GM13977 (cell line): ENCODE results near the gene SNTG2.

Experiments used
- DNase-seq: peaks from one replicate; pipeline ENCODE4 v3.0.0; 2012; ENCODE audit warnings: low spot score
- CTCF ChIP-seq: IDR thresholded peaks from 2 replicates; pipeline ENCODE4 v1.5.1; 2012; ENCODE audit warnings: mild to moderate bottlenecking, control low read depth; ENCODE audit not compliant: insufficient read depth; ENCODE audit errors: extremely low read depth, missing control alignments
- in situ Hi-C: fragments of 300-500 bp; cut with MboI; formaldehyde crosslinking; loops from one replicate; pipeline ENCODE4 v1.12.0; 2022; ENCODE audit warnings: low sequenced_read_pairs, low pct_unique_long_range_greater_than_20kb, mixed read lengths, inconsistent platforms; ENCODE audit not compliant: unreplicated experiment

Gene SNTG2

GRCh38 chr2:1328684-1329083, 378.0 kb downstream of the SNTG2 start:
- DNase-seq, result no peak
- no peak for TF ChIP-seq CTCF
- in situ Hi-C loops, result no loop called here

DNA sequence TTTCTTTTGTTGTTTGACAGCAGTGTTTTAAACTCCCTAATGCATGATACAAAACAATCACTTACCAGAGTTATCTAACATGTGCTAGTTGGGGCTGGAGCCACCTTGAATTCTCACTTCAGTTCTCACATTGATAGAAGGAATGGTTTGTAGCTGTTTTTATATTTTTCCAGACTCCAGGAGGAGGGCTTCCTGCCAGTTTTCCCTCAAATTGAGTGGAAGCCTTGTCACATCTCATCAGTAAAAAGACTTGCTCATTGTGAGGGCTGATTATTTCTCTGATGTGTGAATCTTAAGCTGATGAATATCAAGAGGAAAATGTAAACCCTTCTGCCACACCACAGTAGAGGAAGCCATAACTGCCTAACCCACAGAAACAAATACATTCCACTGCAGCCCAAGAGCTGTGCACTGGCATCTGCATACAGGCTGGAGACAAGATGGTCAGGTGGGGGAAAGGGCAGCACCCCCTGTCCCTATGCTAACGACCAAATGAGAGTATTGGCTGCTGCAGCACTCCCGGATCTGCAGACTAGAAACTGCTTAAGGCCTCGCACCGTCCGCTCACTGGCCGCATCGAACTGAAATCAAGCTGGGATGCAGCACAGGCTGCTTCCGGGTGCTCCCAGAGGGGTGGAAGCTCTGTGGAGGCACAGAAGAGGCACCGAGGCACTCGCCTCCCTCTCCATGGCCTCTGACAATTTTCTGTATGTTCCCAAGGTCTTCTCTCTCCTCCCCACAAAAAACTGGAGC, 388.9 kb downstream of the SNTG2 start:
- TF ChIP-seq CTCF, result no peak
- in situ Hi-C loops, result no loop called here
- DNase-seq, result no peak

- in situ Hi-C loops, result no loop called here
- no peak for TF ChIP-seq CTCF
- DNase-seq, result no peak
Observed at GRCh38 chr2:1340141-1340512, 389.5 kb downstream of the SNTG2 start.

DNA sequence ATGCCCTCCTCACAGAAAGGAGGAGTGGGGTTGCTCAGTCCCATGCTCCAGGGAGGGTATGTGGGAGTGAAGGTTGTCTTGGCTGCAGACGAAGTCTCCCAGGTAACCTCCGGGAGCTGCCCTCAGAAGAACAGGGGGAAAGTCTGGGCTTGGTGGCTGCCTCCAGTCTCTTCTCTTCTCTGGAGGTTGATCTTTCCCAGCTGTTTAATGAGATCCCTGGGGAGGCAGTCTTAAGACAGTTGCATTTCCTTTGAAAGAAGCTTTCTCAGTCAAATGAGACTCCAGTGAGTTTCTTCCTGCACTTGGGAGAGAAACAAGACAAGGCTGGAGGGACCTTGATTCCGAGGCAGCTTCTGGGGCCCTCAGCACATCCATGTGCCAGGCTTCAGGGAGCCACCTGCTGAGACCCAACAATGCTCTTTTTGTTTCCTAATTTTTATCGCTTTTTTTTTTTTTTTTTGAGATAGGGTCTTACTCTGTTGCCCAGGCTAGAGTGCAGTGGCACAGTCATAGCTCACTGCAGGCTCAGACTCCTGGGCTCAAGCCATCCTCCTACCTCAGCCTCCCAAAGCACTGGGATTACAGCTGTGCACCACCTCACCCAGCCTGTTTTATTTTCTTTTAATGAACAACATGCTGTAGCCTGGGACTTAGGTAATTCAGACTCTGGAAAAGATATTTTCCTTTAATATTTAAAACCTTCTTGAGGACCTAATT, 390.9 kb downstream of the SNTG2 start:
- in situ Hi-C loops, result no loop called here
- TF ChIP-seq CTCF, result no peak
- DNase-seq, result no peak

- in situ Hi-C loops, result no loop called here
- no peak for TF ChIP-seq CTCF
- DNase-seq, result no peak
Observed at GRCh38 chr2:1348789-1349188, 398.1 kb downstream of the SNTG2 start.

- in situ Hi-C loops, result no loop called here
- no peak for DNase-seq
- no peak for TF ChIP-seq CTCF
Observed at GRCh38 chr2:1350111-1350510, 399.5 kb downstream of the SNTG2 start.

DNA sequence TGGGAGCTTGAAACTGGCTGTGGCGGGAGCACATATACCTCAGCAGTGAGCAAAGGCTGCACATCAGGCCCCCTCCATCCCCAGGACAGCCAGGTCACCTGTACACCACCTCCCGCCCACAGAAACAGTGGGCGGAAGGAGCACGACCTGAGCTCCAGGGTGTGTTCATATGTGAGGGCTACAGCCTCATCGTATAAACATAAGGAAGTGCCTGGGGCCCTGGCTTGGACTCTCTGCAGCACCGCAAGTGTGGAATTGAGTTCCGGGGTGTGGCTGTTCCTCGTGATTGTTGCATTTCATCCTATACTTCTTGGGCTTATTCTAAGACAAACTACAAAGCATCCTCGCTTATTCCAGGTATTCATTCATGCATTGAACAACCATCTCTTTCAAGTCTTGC, 402.5 kb downstream of the SNTG2 start:
- TF ChIP-seq CTCF, result no peak
- in situ Hi-C loops, result no loop called here
- no peak for DNase-seq
